Thyroid gland (tissue), 4 donors: Measurements from ENCODE around the gene OXCT2.

Experiments
- CTCF ChIP-seq, 6 experiments: fragments of 200-600 bp in 3 of 6; fragments of 450-650 bp in 3 of 6; sonication (generic) in 3 of 6; IDR thresholded peaks; one replicate each; pipeline ENCODE4 v1.5.1; 2016 to 2019; ENCODE audit warnings: antibody characterized with exemption in 6 of 6, mild to moderate bottlenecking in 2 of 6, inconsistent platforms in 1 of 6, moderate library complexity in 1 of 6
- POLR2A ChIP-seq, 2 donors: fragments of 450-650 bp; IDR thresholded peaks; one replicate each; pipeline ENCODE4 v1.6.1; 2017; ENCODE audit warnings: antibody characterized with exemption in 2 of 2, mild to moderate bottlenecking in 2 of 2, moderate library complexity in 1 of 2

- TF ChIP-seq POLR2A (IDR thresholded peaks at IDR 0.05) (no peak), CTCF (IDR thresholded peaks at IDR 0.05) (no peak)
Observed at GRCh38 chr1:39726600-39726999, 44.5 kb downstream of the OXCT2 start.
